Endothelial cell of umbilical vein (primary cell): ENCODE data around the gene RIPOR3. TPM values are rescaled to one million over a fixed set of nuclear protein-coding genes. Genes with fewer than 3 reads are reported as not detected.

Experiments used
- BruUV-seq: library from RNA; stranded (reverse); fragments of 400-500 nt; replicated peaks from 2 replicates; lab custom pipeline; 2021; lab: Mats Ljungman, UMichigan
- CTCF ChIA-PET: fragments of 300-600, 350-600 bp; sonication (Branson Sonifier 250); formaldehyde crosslinking; loops from one replicate; lab custom pipeline; 2021; ENCODE audit warnings: antibody characterized with exemption, inconsistent platforms; lab: Charles Lee
- POLR2A ChIA-PET: fragments of 300-600, 350-600 bp; sonication (Branson Sonifier 250); formaldehyde crosslinking; loops from one replicate; lab custom pipeline; 2021; ENCODE audit warnings: antibody characterized with exemption, inconsistent platforms; lab: Charles Lee
- DNase-seq: peaks from one replicate; pipeline ENCODE4 v3.0.0-alpha.2; 2011; ENCODE audit warnings: low read depth, low spot score
- FAIRE-seq: peaks from 2 replicates; lab custom pipeline; 2011; peaks lifted over from hg19 to GRCh38; lab: Jason Lieb, UNC
- H2AFZ ChIP-seq: 2 replicates; pipeline ENCODE4 v1.6.0; 2012; ENCODE audit warnings: low read depth, low read length, control low read depth, inconsistent platforms
- H3K27ac ChIP-seq: 2 replicates; pipeline ENCODE4 v1.5.1; 2011; ENCODE audit warnings: low read depth, mild to moderate bottlenecking, control low read depth, low read length, moderate library complexity; ENCODE audit not compliant: insufficient read depth
- H3K27me3 ChIP-seq, 2 experiments: 2 replicates each; pipeline versions ENCODE4 v1.6.0 to v1.6.1; 2011; ENCODE audit warnings: low read length in 2 of 2, mixed read lengths in 1 of 2; ENCODE audit not compliant: control insufficient read depth in 2 of 2, insufficient read depth in 2 of 2
- H3K36me3 ChIP-seq, 2 experiments: 2 replicates in 1 of 2; 3 replicates in 1 of 2; pipeline ENCODE4 v1.5.1; 2011; ENCODE audit warnings: low read length in 2 of 2, mild to moderate bottlenecking in 1 of 2, moderate library complexity in 1 of 2; ENCODE audit not compliant: control insufficient read depth in 2 of 2, insufficient read depth in 2 of 2; ENCODE audit errors: extremely low read depth in 1 of 2
- H3K4me1 ChIP-seq: 3 replicates; pipeline ENCODE4 v1.5.1; 2011; ENCODE audit warnings: mild to moderate bottlenecking, low read length; ENCODE audit not compliant: control insufficient read depth, insufficient read depth; ENCODE audit errors: extremely low read depth
- H3K4me2 ChIP-seq: 2 replicates; pipeline ENCODE4 v1.6.1; 2011; ENCODE audit warnings: low read length, control low read depth, mixed read lengths; ENCODE audit not compliant: insufficient read depth
- H3K4me3 ChIP-seq, 3 experiments: fragments of 200-600 bp in 1 of 3; sonication (generic), shearing (Covaris generic) in 1 of 3; replicated peaks in 1 of 3; 2 replicates each; pipeline ENCODE4 v1.5.1; 2011 to 2016; ENCODE audit warnings: control low read depth in 3 of 3, low read length in 3 of 3, mild to moderate bottlenecking in 2 of 3, inconsistent platforms in 1 of 3, low read depth in 1 of 3, moderate library complexity in 1 of 3; ENCODE audit not compliant: insufficient read depth in 1 of 3
- H3K79me2 ChIP-seq: 2 replicates; pipeline ENCODE4 v1.6.0; 2012; ENCODE audit warnings: low read length, inconsistent platforms; ENCODE audit not compliant: control insufficient read depth, insufficient read depth
- H3K9ac ChIP-seq: replicated peaks from 2 replicates; pipeline ENCODE3; 2011; ENCODE audit warnings: low read length, control low read depth; ENCODE audit not compliant: insufficient read depth; ENCODE audit errors: extremely low read depth
- H3K9me1 ChIP-seq: replicated peaks from 3 replicates; pipeline ENCODE4 v1.6.0; 2011; ENCODE audit warnings: mild to moderate bottlenecking, low read length; ENCODE audit not compliant: control insufficient read depth, insufficient read depth; ENCODE audit errors: extremely low read depth
- H3K9me3 ChIP-seq: replicated peaks from 2 replicates; pipeline ENCODE4 v1.5.1; 2012; ENCODE audit warnings: low read length, inconsistent platforms; ENCODE audit not compliant: control insufficient read depth, insufficient read depth
- H4K20me1 ChIP-seq: replicated peaks from 2 replicates; pipeline ENCODE3; 2011; ENCODE audit warnings: mild to moderate bottlenecking, low read length; ENCODE audit not compliant: control insufficient read depth, insufficient read depth; ENCODE audit errors: extremely low read depth
- CTCF ChIP-seq, 2 donors: IDR thresholded peaks; 1 replicate in 1 of 2; 2 replicates in 1 of 2; pipeline ENCODE4 v1.5.1; 2011; ENCODE audit warnings: low read length in 2 of 2, mild to moderate bottlenecking in 2 of 2, moderate library complexity in 2 of 2, control low read depth in 1 of 2, inconsistent platforms in 1 of 2, low read depth in 1 of 2; ENCODE audit not compliant: insufficient read depth in 1 of 2; ENCODE audit errors: extremely low read depth in 1 of 2
- EZH2 ChIP-seq: IDR thresholded peaks from 2 replicates; pipeline ENCODE4 v1.6.1; 2012; ENCODE audit warnings: borderline replicate concordance, low read depth, mild to moderate bottlenecking, moderate library complexity, low read length, inconsistent platforms; ENCODE audit not compliant: severe bottlenecking
- FOS ChIP-seq: IDR thresholded peaks from 2 replicates; pipeline ENCODE4 v1.6.1; 2011; ENCODE audit warnings: mild to moderate bottlenecking, low read length, moderate library complexity, borderline replicate concordance; ENCODE audit not compliant: insufficient read depth
- GATA2 ChIP-seq: IDR thresholded peaks from 2 replicates; pipeline ENCODE4 v1.7.0; 2011; ENCODE audit warnings: low read depth, mild to moderate bottlenecking, moderate library complexity, mixed read lengths, low read length; ENCODE audit not compliant: insufficient read length, insufficient read depth
- JUN ChIP-seq: IDR thresholded peaks from 2 replicates; pipeline ENCODE4 v1.6.1; 2011; ENCODE audit warnings: borderline replicate concordance, low read depth; ENCODE audit not compliant: insufficient read length, insufficient read depth
- MAX ChIP-seq: IDR thresholded peaks from 2 replicates; pipeline ENCODE4 v1.6.1; 2011; ENCODE audit not compliant: insufficient read depth, insufficient read length
- MYC ChIP-seq: IDR thresholded peaks from one replicate; pipeline ENCODE4 v1.6.1; 2011; ENCODE audit warnings: mild to moderate bottlenecking, low read depth, low read length
- POLR2A ChIP-seq: IDR thresholded peaks from 2 replicates; pipeline ENCODE4 v1.6.1; 2012; ENCODE audit warnings: low read depth, mild to moderate bottlenecking, control low read depth, low read length
- POLR2AphosphoS5 ChIP-seq: IDR thresholded peaks from 2 replicates; pipeline ENCODE4 v1.6.1; 2012; ENCODE audit warnings: low read depth, mild to moderate bottlenecking, control low read depth, low read length, moderate library complexity; ENCODE audit not compliant: insufficient read depth
- dilution Hi-C: fragments of 300-500 bp; cut with MboI; formaldehyde crosslinking; loops from one replicate; pipeline ENCODE4 v1.15.0; 2019; ENCODE audit warnings: low sequenced_read_pairs; ENCODE audit not compliant: extremely low pct_ligation_motif_present
- intact Hi-C: fragments of 100-400 bp; cut with micrococcal nuclease; formaldehyde crosslinking; loops from one replicate; pipeline ENCODE4 v1.10.0; 2022
- polyA plus RNA-seq, 4 experiments: library from polyadenylated mRNA; depleted of rRNA in 3 of 4; stranded (reverse) in 3 of 4; unstranded in 1 of 4; fragments of >200 nt; gene quantifications; 2 replicates each; pipeline versions ENCODE4 v1.2.1 to v1.2.3, GENCODE V29; 2011 to 2012; ENCODE audit warnings: missing spikeins in 1 of 4
- total RNA-seq: library from RNA; stranded (reverse); gene quantifications from 2 replicates; pipeline ENCODE4 v1.2.3, GENCODE V29; 2021

The RIPOR3 gene
- total and polyA plus RNA-seq, 2 donors (not counting 3 experiments of a cell fraction or from before 2014, with no cell fraction given): not detected

- H3K79me2 ChIP-seq: no peaks in the 10 kb centered on the region
- no peaks in the 10 kb centered on the region for H4K20me1 ChIP-seq
- no peaks in the 10 kb centered on the region for H3K27me3 ChIP-seq
- no peak overlapping the region for H3K4me2 ChIP-seq
- intact Hi-C loops (no loop called here), dilution Hi-C loops (no loop called here)
- H3K9me1 ChIP-seq: no peaks in the 10 kb centered on the region
- H3K4me3 ChIP-seq: no peak overlapping the region
- FAIRE-seq (no peak), DNase-seq (no peak)
- H3K9me3 ChIP-seq: no peaks in the 10 kb centered on the region
- H3K4me1 ChIP-seq: no peaks in the 10 kb centered on the region
- H3K27ac ChIP-seq: no peak overlapping the region
- POLR2A ChIA-PET: no interaction called here
- BruUV-seq: no TSS peak
- H3K9ac ChIP-seq: no peak overlapping the region
- TF ChIP-seq EZH2: no peak
- TF ChIP-seq JUN: no peak
- TF ChIP-seq POLR2A: no peak
- CTCF ChIA-PET: interaction anchor here (1.1 to 1.4 kb wide), 4 partner anchors 12 to 138 kb away, joined by 3 to 4 read pairs (median 3); no protein-coding TSS in a partner anchor
- H2AFZ ChIP-seq: no peak overlapping the region
- no peaks in the 10 kb centered on the region for H3K36me3 ChIP-seq
Observed at GRCh38 chr20:50611128-50611810, 80.1 kb downstream of the RIPOR3 start.

GRCh38 chr20:50610212-50610718, 81.1 kb downstream of the RIPOR3 start:
- Histone ChIP-seq H3K36me3 (no peaks in the 10 kb centered on the region), H3K27me3 (no peaks in the 10 kb centered on the region), H3K4me3 (no peak overlapping the region), H3K79me2 (no peaks in the 10 kb centered on the region), H4K20me1 (no peaks in the 10 kb centered on the region), H3K4me2 (no peak overlapping the region), H3K4me1 (no peaks in the 10 kb centered on the region), H2AFZ (no peak overlapping the region), H3K9me3 (no peaks in the 10 kb centered on the region), H3K27ac (no peak overlapping the region), H3K9me1 (no peaks in the 10 kb centered on the region), H3K9ac (no peak overlapping the region)
- no TSS peak for BruUV-seq
- TF ChIP-seq MYC (no peak), POLR2AphosphoS5 (no peak), CTCF (IDR thresholded peaks at IDR 0.05; ENCODE audit: extremely low read depth in 1 of 2, insufficient read depth in 1 of 2, low read depth in 1 of 2, low read length in 2 of 2) (no peak), GATA2 (no peak), POLR2A (no peak), JUN (no peak), MAX (no peak), EZH2 (no peak), FOS (no peak)
- DNase-seq (no peak), FAIRE-seq (no peak)
- dilution Hi-C loops: no loop called here
- ChIA-PET CTCF (interaction anchor here (1.1 to 1.3 kb wide), 2 partner anchors 11 to 139 kb away, joined by 3 to 4 read pairs; no protein-coding TSS in a partner anchor), POLR2A (no interaction called here)
- intact Hi-C loops: no loop called here
